OCI-LY7 (cell line): ENCODE measurements around the gene KIRREL3. TPM values are rescaled to one million over a fixed set of nuclear protein-coding genes. Genes with fewer than 3 reads are reported as not detected.

Experiments used
- BruUV-seq: library from RNA; stranded (reverse); fragments of 400-500 nt; replicated peaks from 2 replicates; lab custom pipeline; 2021; lab: Mats Ljungman, UMichigan
- CTCF ChIA-PET: fragments of 300-600 bp; sonication (Branson Sonifier 250); formaldehyde crosslinking; loops from one replicate; lab custom pipeline; 2022; ENCODE audit warnings: antibody characterized with exemption; ENCODE audit not compliant: unreplicated experiment; lab: Charles Lee
- POLR2A ChIA-PET: fragments of 300-600 bp; sonication (Branson Sonifier 250); formaldehyde crosslinking; loops from one replicate; lab custom pipeline; 2022; ENCODE audit warnings: antibody characterized with exemption; lab: Charles Lee
- DNase-seq: peaks from one replicate; pipeline ENCODE4 v3.0.0-alpha.2; 2015; ENCODE audit warnings: low spot score
- H2AFZ ChIP-seq: fragments of 200-600 bp; sonication (generic), shearing (Covaris generic); 2 replicates; pipeline ENCODE4 v1.6.1; 2014; ENCODE audit warnings: mild to moderate bottlenecking, antibody characterized with exemption, low read length, moderate library complexity
- H3K27ac ChIP-seq: fragments of 200-600 bp; sonication (generic); 2 replicates; pipeline ENCODE4 v1.5.1; 2014; ENCODE audit warnings: mixed run types, low read depth, mild to moderate bottlenecking, moderate library complexity, low read length, inconsistent platforms; ENCODE audit not compliant: poor library complexity, severe bottlenecking
- H3K36me3 ChIP-seq: fragments of 200-600 bp; sonication (generic); 2 replicates; pipeline ENCODE4 v1.6.1; 2014; ENCODE audit warnings: mild to moderate bottlenecking, antibody characterized with exemption, low read length, moderate library complexity, mixed read lengths; ENCODE audit not compliant: insufficient read depth
- H3K4me1 ChIP-seq: fragments of 200-600 bp; sonication (generic); 2 replicates; pipeline ENCODE4 v1.5.1; 2014; ENCODE audit warnings: mild to moderate bottlenecking, low read length; ENCODE audit not compliant: insufficient read depth, poor library complexity, severe bottlenecking
- H3K4me2 ChIP-seq: fragments of 200-600 bp; sonication (generic); 2 replicates; pipeline ENCODE4 v1.6.1; 2014; ENCODE audit warnings: mild to moderate bottlenecking, low read length
- H3K4me3 ChIP-seq: fragments of 200-600 bp; sonication (generic); 2 replicates; pipeline ENCODE4 v1.5.1; 2014; ENCODE audit warnings: mild to moderate bottlenecking, low read depth, low read length; ENCODE audit not compliant: poor library complexity, severe bottlenecking
- H3K79me2 ChIP-seq: fragments of 200-600 bp; sonication (generic); 2 replicates; pipeline ENCODE4 v1.6.1; 2016; ENCODE audit warnings: low read depth, mild to moderate bottlenecking, low read length, moderate library complexity, mixed read lengths; ENCODE audit not compliant: insufficient read depth
- H3K9me2 ChIP-seq: fragments of 200-600 bp; sonication (generic); 2 replicates; pipeline ENCODE4 v1.6.1; 2016; ENCODE audit warnings: mild to moderate bottlenecking, low read length, mixed read lengths; ENCODE audit not compliant: insufficient read depth
- H3K9me3 ChIP-seq: fragments of 200-600 bp; sonication (generic); 2 replicates; pipeline ENCODE4 v1.6.1; 2014; ENCODE audit warnings: mild to moderate bottlenecking, mixed run types, low read length, mixed read lengths
- H4K20me1 ChIP-seq: fragments of 200-600 bp; sonication (generic); 2 replicates; pipeline ENCODE4 v1.6.1; 2014; ENCODE audit warnings: mild to moderate bottlenecking, antibody characterized with exemption, low read length, moderate library complexity, mixed read lengths; ENCODE audit not compliant: insufficient read depth
- EZH2phosphoT487 ChIP-seq: fragments of 200-600 bp; sonication (generic); IDR thresholded peaks from 2 replicates; pipeline ENCODE4 v1.6.1; 2018; ENCODE audit warnings: low read depth, borderline replicate concordance, mild to moderate bottlenecking, mixed run types, antibody characterized with exemption, low read length, moderate library complexity, mixed read lengths
- intact Hi-C: fragments of 100-400 bp; cut with micrococcal nuclease; formaldehyde crosslinking; loops from one replicate; pipeline ENCODE4 v1.10.0; 2022; ENCODE audit not compliant: unreplicated experiment
- total RNA-seq, 2 experiments: library from RNA; depleted of rRNA in 1 of 2; stranded (reverse); fragments of >200 nt in 1 of 2; shearing (Covaris generic) in 1 of 2; gene quantifications; 2 replicates each; pipeline ENCODE4 v1.2.3, GENCODE V29; 2014 to 2022
- TF ChIP-seq, protein P1 (sequence below): fragments of 200-600 bp; sonication (generic); conservative IDR thresholded peaks from 2 replicates; pipeline ENCODE4 v1.5.1; 2014; ENCODE audit warnings: mild to moderate bottlenecking, antibody characterized with exemption, low read length, moderate library complexity, mixed read lengths

The KIRREL3 gene
- total RNA-seq, 2 experiments from 2014 or later, result not detected

DNA sequence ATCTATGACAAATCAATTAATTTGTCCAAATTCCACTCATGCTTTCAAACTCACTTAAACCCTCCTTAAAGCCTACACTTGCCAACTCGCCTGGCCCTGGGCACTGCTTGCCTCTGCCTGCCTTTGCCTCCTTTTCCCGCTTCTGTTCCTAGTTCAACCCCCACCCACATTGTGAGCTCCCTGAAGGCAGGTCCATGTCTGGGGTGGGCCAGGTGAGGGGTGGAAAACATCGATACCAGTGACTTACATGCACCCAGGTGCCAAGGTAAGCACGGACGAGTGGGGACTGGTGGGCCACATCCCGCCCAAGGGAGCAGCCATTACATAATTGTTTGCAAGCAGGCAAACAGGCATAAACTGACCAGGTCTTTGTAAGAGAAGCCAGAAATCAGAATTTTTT is 498.9 kb downstream of the KIRREL3 start:
- Histone ChIP-seq H3K79me2 (no peaks in the 10 kb centered on the region), H4K20me1 (no peaks in the 10 kb centered on the region), H3K36me3 (no peaks in the 10 kb centered on the region), H3K4me3 (no peak overlapping the region), H3K9me3 (no peaks in the 10 kb centered on the region), H2AFZ (no peak overlapping the region), H3K27ac (no peak overlapping the region), H3K4me2 (no peak overlapping the region), H3K4me1 (no peaks in the 10 kb centered on the region), H3K9me2 (no peaks in the 10 kb centered on the region)
- ChIA-PET POLR2A (no interaction called here), CTCF (no interaction called here)
- no TSS peak for BruUV-seq
- no peak for TF ChIP-seq EZH2phosphoT487
- TF ChIP-seq, protein P1, sequence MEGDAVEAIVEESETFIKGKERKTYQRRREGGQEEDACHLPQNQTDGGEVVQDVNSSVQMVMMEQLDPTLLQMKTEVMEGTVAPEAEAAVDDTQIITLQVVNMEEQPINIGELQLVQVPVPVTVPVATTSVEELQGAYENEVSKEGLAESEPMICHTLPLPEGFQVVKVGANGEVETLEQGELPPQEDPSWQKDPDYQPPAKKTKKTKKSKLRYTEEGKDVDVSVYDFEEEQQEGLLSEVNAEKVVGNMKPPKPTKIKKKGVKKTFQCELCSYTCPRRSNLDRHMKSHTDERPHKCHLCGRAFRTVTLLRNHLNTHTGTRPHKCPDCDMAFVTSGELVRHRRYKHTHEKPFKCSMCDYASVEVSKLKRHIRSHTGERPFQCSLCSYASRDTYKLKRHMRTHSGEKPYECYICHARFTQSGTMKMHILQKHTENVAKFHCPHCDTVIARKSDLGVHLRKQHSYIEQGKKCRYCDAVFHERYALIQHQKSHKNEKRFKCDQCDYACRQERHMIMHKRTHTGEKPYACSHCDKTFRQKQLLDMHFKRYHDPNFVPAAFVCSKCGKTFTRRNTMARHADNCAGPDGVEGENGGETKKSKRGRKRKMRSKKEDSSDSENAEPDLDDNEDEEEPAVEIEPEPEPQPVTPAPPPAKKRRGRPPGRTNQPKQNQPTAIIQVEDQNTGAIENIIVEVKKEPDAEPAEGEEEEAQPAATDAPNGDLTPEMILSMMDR, result no peak
- no peak for DNase-seq
- intact Hi-C loops, result no loop called here

GRCh38 chr11:126500981-126501380 is 499.6 kb downstream of the KIRREL3 start:
- H3K9me3 ChIP-seq, result no peaks in the 10 kb centered on the region
- H3K4me1 ChIP-seq, result no peaks in the 10 kb centered on the region
- no TSS peak for BruUV-seq
- H3K79me2 ChIP-seq, result no peaks in the 10 kb centered on the region
- H3K9me2 ChIP-seq, result no peaks in the 10 kb centered on the region
- TF ChIP-seq, protein P1, result no peak
- TF ChIP-seq EZH2phosphoT487, result no peak
- ChIA-PET CTCF (no interaction called here), POLR2A (interaction anchor here (0.7 kb wide), 1 partner anchor 9 kb away, joined by 4 read pairs; no protein-coding TSS in a partner anchor)
- no peaks in the 10 kb centered on the region for H4K20me1 ChIP-seq
- intact Hi-C loops, result no loop called here
- H3K4me3 ChIP-seq, result no peak overlapping the region
- no peak for DNase-seq
- no peak overlapping the region for H3K4me2 ChIP-seq
- no peak overlapping the region for H2AFZ ChIP-seq
- H3K27ac ChIP-seq, result no peak overlapping the region
- H3K36me3 ChIP-seq, result no peaks in the 10 kb centered on the region

DNA sequence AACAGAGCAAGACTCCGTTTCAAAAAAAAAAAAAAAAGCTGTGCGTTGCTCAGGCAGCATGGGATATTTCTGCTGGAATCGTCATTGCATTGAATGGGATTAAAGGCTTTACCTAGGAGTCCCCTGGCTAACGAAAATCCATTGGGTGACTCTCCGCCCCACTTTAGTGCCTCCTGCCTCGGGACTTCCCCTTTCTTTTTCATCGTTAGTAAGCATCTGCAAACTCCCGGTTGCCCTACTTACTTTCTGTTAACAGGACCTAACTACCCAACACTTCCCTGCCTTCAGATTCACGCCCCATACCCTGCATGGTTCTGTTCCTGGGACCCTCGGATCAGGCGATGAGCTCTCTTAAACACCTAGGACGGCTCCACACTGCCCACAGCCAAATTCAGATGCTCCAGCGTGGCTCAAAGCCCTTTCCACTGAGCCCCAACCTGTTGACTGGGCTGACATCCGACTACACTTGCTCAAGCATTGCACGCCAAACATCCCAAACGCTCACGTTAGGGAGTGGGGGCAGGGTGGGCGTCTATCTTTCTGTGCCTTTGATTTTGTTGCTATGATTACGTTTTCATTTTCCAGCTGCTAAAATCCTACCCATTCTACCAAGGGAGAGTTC is 501.3 kb downstream of the KIRREL3 start:
- ChIA-PET CTCF (no interaction called here), POLR2A (interaction anchor here (0.6 to 0.7 kb wide), 2 partner anchors 144 to 1350 kb away, joined by 3 read pairs; partner anchors contain the start of gene ST3GAL4)
- Histone ChIP-seq H3K4me2 (no peak overlapping the region), H3K9me3 (no peaks in the 10 kb centered on the region), H3K79me2 (no peaks in the 10 kb centered on the region), H3K4me1 (no peaks in the 10 kb centered on the region), H3K9me2 (no peaks in the 10 kb centered on the region), H3K36me3 (no peaks in the 10 kb centered on the region), H3K27ac (no peak overlapping the region), H3K4me3 (no peak overlapping the region), H2AFZ (no peak overlapping the region), H4K20me1 (no peaks in the 10 kb centered on the region)
- no peak for DNase-seq
- BruUV-seq, result no TSS peak
- TF ChIP-seq, protein P1, result no peak
- no peak for TF ChIP-seq EZH2phosphoT487
- intact Hi-C loops, result no loop called here
